ENCODE measurements around the gene SLCO2A1.

SLCO2A1 gene

GRCh38 chr3:134028486-134029255, 1.1 kb downstream of the SLCO2A1 start:
- peak overlapping the region; percentile 67 for H3K4me3 ChIP-seq (replicated peaks; ENCODE audit: low read depth, low read length)
- DNase-seq (ENCODE audit: low read depth): no peak
- no peak for TF ChIP-seq CTCF (IDR thresholded peaks at IDR 0.05; ENCODE audit: low read length, missing control alignments)

DNA sequence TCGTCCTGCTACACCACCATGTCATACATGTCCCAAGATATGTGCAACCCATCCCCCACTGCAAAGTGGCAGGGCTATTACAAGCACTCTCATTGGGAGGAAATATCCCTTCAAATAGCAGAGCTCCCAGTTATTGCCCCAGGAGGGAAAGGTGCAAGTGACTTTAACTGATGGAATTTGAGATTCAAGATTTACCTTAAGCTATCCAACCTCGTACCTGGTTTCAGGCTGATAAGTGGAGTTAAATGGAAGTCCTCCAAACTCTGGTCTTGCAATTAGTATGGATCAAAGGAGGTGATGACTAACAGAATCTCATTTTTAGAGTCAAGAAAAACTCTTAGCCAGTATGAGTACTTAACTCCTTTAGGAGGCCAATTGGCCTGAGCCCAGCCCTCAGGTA, 2.1 kb downstream of the SLCO2A1 start:
- H3K4me3 ChIP-seq (replicated peaks; ENCODE audit: low read depth, low read length): peak overlapping the region; percentile 67
- DNase-seq (ENCODE audit: low read depth): no peak
- no peak for TF ChIP-seq CTCF (IDR thresholded peaks at IDR 0.05; ENCODE audit: low read length, missing control alignments)

DNA sequence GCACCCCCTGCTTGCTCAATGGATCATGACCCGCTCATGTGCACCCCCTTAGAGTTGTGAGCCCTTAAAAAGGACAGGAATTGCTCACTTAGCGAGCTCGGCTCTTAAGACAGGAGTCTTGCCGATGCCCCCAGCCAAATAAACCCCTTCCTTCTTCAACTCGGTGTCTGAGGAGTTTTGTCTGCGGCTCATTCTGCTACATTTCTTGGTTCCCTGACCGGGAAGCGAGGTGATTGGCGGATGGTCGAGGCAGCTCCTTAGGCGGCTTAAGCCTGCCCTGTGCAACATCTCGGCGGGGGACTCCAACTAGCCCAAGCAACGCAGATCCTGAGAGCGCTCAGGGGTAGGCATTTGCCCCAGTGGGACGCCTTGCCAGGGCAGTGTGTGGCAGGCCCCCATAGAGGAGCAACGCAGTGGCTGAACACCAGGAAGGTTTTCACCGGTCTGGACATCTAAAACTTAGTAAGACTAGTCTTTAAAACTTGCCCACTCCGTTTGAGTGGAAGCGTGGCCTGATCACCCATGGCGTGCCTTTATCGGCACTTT, 9.5 kb downstream of the SLCO2A1 start:
- no peak for DNase-seq (ENCODE audit: low read depth)
- H3K4me3 ChIP-seq (replicated peaks; ENCODE audit: low read depth, low read length): no peak overlapping the region
- TF ChIP-seq CTCF (IDR thresholded peaks at IDR 0.05; ENCODE audit: low read length, missing control alignments): no peak

DNA sequence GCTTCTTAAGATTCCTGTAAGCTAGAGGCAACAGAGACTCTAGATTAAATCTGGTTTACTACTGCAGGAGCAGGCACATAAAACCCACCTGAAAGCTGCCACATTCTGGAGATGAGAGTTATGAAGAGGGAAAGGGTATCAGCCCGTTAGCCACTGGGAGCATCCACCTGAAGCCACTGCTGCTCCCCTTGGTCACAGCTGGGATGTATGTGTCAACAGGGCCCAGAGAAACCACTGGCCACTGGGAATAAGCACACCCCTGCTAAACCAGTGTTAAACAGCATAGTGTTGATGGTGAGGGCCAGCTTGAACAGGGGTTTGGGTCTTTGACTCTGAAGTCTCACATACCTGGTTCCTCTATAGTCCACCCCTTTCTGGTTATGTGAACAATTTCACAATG, 10.9 kb downstream of the SLCO2A1 start:
- no peak for DNase-seq (ENCODE audit: low read depth)
- H3K4me3 ChIP-seq (replicated peaks; ENCODE audit: low read depth, low read length): no peak overlapping the region
- TF ChIP-seq CTCF (IDR thresholded peaks at IDR 0.05; ENCODE audit: low read length, missing control alignments): no peak

GRCh38 chr3:134018406-134018805, 11.3 kb downstream of the SLCO2A1 start:
- peak; percentile 43 for DNase-seq (ENCODE audit: low read depth)
- TF ChIP-seq CTCF (IDR thresholded peaks at IDR 0.05; ENCODE audit: low read length, missing control alignments): no peak
- H3K4me3 ChIP-seq (replicated peaks; ENCODE audit: low read depth, low read length): no peak overlapping the region

- H3K4me3 ChIP-seq (replicated peaks; ENCODE audit: low read depth, low read length): no peak overlapping the region
- no peak for TF ChIP-seq CTCF (IDR thresholded peaks at IDR 0.05; ENCODE audit: low read length, missing control alignments)
- DNase-seq (ENCODE audit: low read depth): no peak
These were observed 12.2 kb downstream of the SLCO2A1 start for GRCh38 chr3:134017490-134017889.

DNA sequence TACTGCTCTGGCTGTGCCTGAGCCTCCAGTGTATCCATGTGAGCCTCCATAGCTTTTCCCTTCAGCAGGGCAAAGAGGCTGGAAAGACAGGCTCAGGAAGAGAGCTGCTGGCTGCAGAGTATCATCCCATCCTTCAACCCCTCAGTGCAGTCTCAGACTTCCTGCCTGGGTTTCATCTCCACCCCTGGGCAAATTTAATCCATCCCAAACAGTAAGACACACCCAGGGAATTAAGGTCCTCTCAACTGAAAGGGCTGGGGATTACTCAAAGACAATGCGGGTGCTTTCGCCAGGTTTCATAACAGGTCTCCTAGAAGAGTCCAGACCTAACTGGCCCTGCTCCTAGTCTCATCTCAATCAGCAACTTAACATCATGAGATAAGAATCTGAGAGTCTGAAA, 15.5 kb downstream of the SLCO2A1 start:
- no peak for TF ChIP-seq CTCF (IDR thresholded peaks at IDR 0.05; ENCODE audit: low read length, missing control alignments)
- no peak overlapping the region for H3K4me3 ChIP-seq (replicated peaks; ENCODE audit: low read depth, low read length)
- DNase-seq (ENCODE audit: low read depth): no peak

All from fibroblast of pulmonary artery (primary cell).